Measurements from ENCODE around the gene SHKBP1. TPM values are rescaled to one million over a fixed set of nuclear protein-coding genes. Genes with fewer than 3 reads are reported as not detected.
A peak's percentile ranks its signal among the peaks of the same experiment; 100 is the strongest.
"Not testable (repeated sequence)": the region's sequence is repeated elsewhere in the genome, so short reads cannot be mapped to it uniquely, and the experiment has no call there.

SHKBP1 gene
- total and polyA plus RNA-seq, 7 experiments from 2014 or later = 92.8 to 218 (median 139) TPM

DNA sequence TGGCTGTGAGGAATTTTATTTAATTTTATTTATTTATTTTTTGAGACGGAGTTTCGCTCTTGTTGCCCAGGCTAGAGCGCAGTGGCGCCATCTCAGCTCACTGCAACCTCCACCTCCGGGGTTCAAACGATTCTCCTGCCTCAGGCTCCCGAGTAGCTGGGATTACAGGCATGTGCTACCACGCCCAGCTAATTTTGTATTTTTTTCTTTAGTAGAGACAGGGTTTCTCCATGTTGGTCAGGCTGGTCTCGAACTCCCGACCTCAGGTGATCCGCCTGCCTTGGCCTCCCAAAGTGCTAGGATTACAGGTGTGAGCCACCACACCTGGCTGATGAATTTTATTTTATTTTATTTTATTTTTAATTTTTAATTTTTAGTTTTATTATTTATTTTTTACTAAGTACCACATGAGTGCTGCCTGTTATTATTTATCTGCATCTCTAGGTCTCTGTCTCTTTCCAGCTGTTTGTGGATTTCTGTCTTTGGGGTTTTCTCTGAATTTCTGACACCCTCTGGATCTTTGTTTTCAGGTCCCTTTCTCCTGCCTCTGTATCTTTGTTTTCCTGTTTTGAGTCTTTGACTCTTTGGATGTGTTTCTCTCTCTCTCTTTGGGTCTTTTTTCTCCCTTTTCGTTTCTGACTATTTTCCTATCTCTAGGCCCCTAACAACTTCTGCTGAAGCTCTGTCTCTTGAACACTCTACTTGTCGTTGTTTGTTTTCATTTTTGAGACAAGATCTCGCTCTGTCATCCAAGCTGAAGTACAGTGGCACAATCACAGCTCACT, 47.9 kb downstream of the SHKBP1 start:
- H3K27ac ChIP-seq (ENCODE audit: low read depth, low read length); H3K4me3 ChIP-seq (ENCODE audit: low read length); CTCF ChIA-PET; H3K9me3 Mint-ChIP-seq; H3K4me1 ChIP-seq (ENCODE audit: control insufficient read depth in 2 of 2, insufficient read depth in 2 of 2, low read length in 2 of 2); H3K9me3 ChIP-seq (ENCODE audit: control insufficient read depth in 2 of 3, low read length in 3 of 3); H3K27me3 ChIP-seq (ENCODE audit: control insufficient read depth in 2 of 2, insufficient read depth in 2 of 2, low read length in 2 of 2); ATAC-seq; intact Hi-C loops (cut with micrococcal nuclease); H3K27me3 Mint-ChIP-seq; DNase-seq; H3K4me3 Mint-ChIP-seq: not testable (repeated sequence)
- peak overlapping the region in 5 of 9 donors; percentile 2 to 85 (median 34) for H3K27ac Mint-ChIP-seq
- peaks cover 0 to 47% (median 8%) of the 10 kb centered on the region in 3 experiments for H3K36me3 ChIP-seq (ENCODE audit: control insufficient read depth in 2 of 3, insufficient read depth in 3 of 3, low read length in 3 of 3)
- POLR2A ChIA-PET = interaction anchor here (1.2 kb wide), 1 partner anchor 21 kb away, joined by 3 read pairs; no protein-coding TSS in a partner anchor
- H3K36me3 Mint-ChIP-seq = peaks cover 10 to 30% (median 11%) of the 10 kb centered on the region in 5 donors
- peaks cover under 1 to 15% (median 4%) of the 10 kb centered on the region in 7 donors for H3K4me1 Mint-ChIP-seq

DNA sequence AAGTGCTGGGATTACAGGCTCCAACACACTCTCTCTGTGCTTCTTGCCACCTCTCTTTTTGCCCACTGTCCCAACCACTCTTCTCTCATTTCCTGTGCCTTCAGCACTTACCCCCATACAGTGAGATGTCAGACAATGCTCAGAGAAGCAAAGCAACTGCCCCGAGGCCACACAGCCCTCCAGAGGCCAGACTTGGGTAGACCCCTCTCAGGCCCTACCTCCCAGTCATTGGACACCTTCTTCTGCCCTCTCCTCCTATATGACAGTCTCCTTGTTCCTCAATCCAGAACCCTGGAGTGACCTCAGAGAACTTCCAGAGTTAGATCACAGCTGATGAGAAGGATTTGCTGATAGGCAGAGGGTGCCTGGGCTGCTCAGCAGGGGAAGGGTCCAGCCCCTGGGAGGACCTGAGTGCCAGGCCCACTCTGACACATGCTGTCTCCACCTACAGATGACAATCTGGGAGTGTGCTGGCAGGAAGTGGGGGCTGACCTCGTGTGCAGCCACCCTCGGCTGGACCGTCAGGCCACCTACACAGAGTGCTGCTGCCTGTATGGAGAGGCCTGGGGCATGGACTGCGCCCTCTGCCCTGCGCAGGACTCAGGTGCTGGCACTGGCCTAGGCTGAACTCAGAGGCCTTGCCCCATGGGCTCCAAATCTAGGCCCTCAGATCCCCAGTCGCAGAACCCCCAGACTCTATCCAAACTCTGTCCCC, 48.9 kb downstream of the SHKBP1 start:
- H3K9me3 Mint-ChIP-seq = no peaks in the 10 kb centered on the region
- peaks cover 0 to 45% (median 8%) of the 10 kb centered on the region in 3 experiments for H3K36me3 ChIP-seq (ENCODE audit: control insufficient read depth in 2 of 3, insufficient read depth in 3 of 3, low read length in 3 of 3)
- no peaks in the 10 kb centered on the region for H3K27me3 ChIP-seq (ENCODE audit: control insufficient read depth in 2 of 2, insufficient read depth in 2 of 2, low read length in 2 of 2)
- H3K36me3 Mint-ChIP-seq = peaks cover 10 to 31% (median 11%) of the 10 kb centered on the region in 5 donors
- ATAC-seq (no peak), DNase-seq (no peak)
- H3K4me1 Mint-ChIP-seq = peaks cover 3 to 16% (median 9%) of the 10 kb centered on the region in 7 donors
- no peaks in the 10 kb centered on the region for H3K9me3 ChIP-seq (ENCODE audit: control insufficient read depth in 2 of 3, low read length in 3 of 3)
- CTCF ChIA-PET = no interaction called here
- peak overlapping the region in 4 of 9 donors; percentile 26 to 70 (median 51) for H3K27ac Mint-ChIP-seq
- POLR2A ChIA-PET = interaction anchor here (1.0 kb wide), 1 partner anchor 24 kb away, joined by 3 read pairs; the partner anchor contains the start of gene LTBP4
- intact Hi-C loops (cut with micrococcal nuclease) = no loop called here
- H3K4me3 Mint-ChIP-seq = no peak overlapping the region
- H3K4me1 ChIP-seq (ENCODE audit: control insufficient read depth in 2 of 2, insufficient read depth in 2 of 2, low read length in 2 of 2) = no peaks in the 10 kb centered on the region
- H3K27ac ChIP-seq (ENCODE audit: low read depth, low read length) = no peak overlapping the region
- H3K27me3 Mint-ChIP-seq = no peaks in the 10 kb centered on the region
- no peak overlapping the region for H3K4me3 ChIP-seq (ENCODE audit: low read length)

DNA sequence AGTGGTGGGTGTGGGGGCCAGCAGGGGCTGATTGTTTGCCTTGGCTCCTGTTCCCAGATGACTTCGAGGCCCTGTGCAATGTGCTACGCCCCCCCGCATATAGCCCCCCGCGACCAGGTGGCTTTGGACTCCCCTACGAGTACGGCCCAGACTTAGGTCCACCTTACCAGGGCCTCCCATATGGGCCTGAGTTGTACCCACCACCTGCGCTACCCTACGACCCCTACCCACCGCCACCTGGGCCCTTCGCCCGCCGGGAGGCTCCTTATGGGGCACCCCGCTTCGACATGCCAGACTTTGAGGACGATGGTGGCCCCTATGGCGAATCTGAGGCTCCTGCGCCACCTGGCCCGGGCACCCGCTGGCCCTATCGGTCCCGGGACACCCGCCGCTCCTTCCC, 50.2 kb downstream of the SHKBP1 start:
- peak overlapping the region in 2 of 9 donors; percentile 19 to 28 for H3K27ac Mint-ChIP-seq
- intact Hi-C loops (cut with micrococcal nuclease) = no loop called here
- H3K36me3 Mint-ChIP-seq = peaks cover 10 to 25% (median 11%) of the 10 kb centered on the region in 5 donors
- peaks cover 3 to 15% (median 9%) of the 10 kb centered on the region in 7 donors for H3K4me1 Mint-ChIP-seq
- no peak overlapping the region for H3K27ac ChIP-seq (ENCODE audit: low read depth, low read length)
- no peaks in the 10 kb centered on the region for H3K9me3 ChIP-seq (ENCODE audit: control insufficient read depth in 2 of 3, low read length in 3 of 3)
- no peaks in the 10 kb centered on the region for H3K27me3 Mint-ChIP-seq
- H3K9me3 Mint-ChIP-seq = no peaks in the 10 kb centered on the region
- H3K4me3 ChIP-seq (ENCODE audit: low read length) = no peak overlapping the region
- no peak for ATAC-seq
- ChIA-PET POLR2A (interaction anchor here (0.6 to 0.7 kb wide), 2 partner anchors 34 to 75 kb away, joined by 3 read pairs; no protein-coding TSS in a partner anchor), CTCF (no interaction called here)
- no peaks in the 10 kb centered on the region for H3K27me3 ChIP-seq (ENCODE audit: control insufficient read depth in 2 of 2, insufficient read depth in 2 of 2, low read length in 2 of 2)
- H3K4me3 Mint-ChIP-seq = no peak overlapping the region
- H3K36me3 ChIP-seq (ENCODE audit: control insufficient read depth in 2 of 3, insufficient read depth in 3 of 3, low read length in 3 of 3) = peaks cover 0 to 36% (median 8%) of the 10 kb centered on the region in 3 experiments
- DNase-seq = no peak
- no peaks in the 10 kb centered on the region for H3K4me1 ChIP-seq (ENCODE audit: control insufficient read depth in 2 of 2, insufficient read depth in 2 of 2, low read length in 2 of 2)

DNA sequence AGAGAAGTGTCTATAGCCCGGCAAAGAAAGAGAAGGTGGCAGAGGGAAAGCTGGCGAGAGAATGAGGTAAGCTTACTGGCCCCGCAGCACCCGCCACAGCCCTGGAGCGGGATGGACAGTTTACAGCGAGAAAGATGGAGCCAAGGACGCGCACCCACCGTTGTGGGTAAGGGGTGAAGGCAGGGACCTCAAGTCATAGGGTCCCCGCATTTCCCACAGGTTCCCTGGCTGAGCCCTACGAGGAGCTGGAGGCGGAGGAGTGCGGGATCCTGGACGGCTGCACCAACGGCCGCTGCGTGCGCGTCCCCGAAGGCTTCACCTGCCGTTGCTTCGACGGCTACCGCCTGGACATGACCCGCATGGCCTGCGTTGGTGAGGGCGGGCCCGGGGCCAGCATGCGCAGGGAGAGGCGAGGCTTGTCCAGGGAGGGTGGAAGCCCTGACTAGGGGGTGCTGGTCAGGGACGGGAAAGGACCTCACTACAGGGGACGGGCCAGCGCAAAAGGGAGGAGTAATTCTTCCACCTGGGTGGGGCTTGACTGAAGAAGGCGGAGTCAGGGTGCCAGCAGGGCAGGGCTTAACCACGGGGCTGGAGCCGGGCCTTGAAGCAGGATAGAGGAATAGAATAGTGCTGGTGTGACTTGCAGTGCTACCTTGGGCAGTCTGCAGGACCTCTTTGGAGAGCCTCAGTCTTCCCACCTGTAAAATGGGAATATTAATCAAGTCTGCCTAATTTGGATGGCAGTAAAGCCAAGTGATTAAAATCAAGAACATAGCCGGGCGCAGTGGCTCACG, 51.0 kb downstream of the SHKBP1 start:
- peaks cover 10 to 25% (median 11%) of the 10 kb centered on the region in 5 donors for H3K36me3 Mint-ChIP-seq
- no peaks in the 10 kb centered on the region for H3K4me1 ChIP-seq (ENCODE audit: control insufficient read depth in 2 of 2, insufficient read depth in 2 of 2, low read length in 2 of 2)
- peak overlapping the region in 1 of 9 donors; percentile 1 for H3K27ac Mint-ChIP-seq
- ChIA-PET POLR2A (interaction anchor here (0.7 kb wide), 1 partner anchor 34 kb away, joined by 3 read pairs; no protein-coding TSS in a partner anchor), CTCF (no interaction called here)
- intact Hi-C loops (cut with micrococcal nuclease) = no loop called here
- no peak for ATAC-seq
- DNase-seq = no peak
- H3K9me3 ChIP-seq (ENCODE audit: control insufficient read depth in 2 of 3, low read length in 3 of 3) = no peaks in the 10 kb centered on the region
- H3K4me1 Mint-ChIP-seq = peaks cover 3 to 15% (median 9%) of the 10 kb centered on the region in 7 donors
- no peaks in the 10 kb centered on the region for H3K27me3 Mint-ChIP-seq
- H3K36me3 ChIP-seq (ENCODE audit: control insufficient read depth in 2 of 3, insufficient read depth in 3 of 3, low read length in 3 of 3) = peaks cover 0 to 29% (median 8%) of the 10 kb centered on the region in 3 experiments
- H3K27ac ChIP-seq (ENCODE audit: low read depth, low read length) = no peak overlapping the region
- no peak overlapping the region for H3K4me3 Mint-ChIP-seq
- no peaks in the 10 kb centered on the region for H3K27me3 ChIP-seq (ENCODE audit: control insufficient read depth in 2 of 2, insufficient read depth in 2 of 2, low read length in 2 of 2)
- no peaks in the 10 kb centered on the region for H3K9me3 Mint-ChIP-seq
- no peak overlapping the region for H3K4me3 ChIP-seq (ENCODE audit: low read length)

DNA sequence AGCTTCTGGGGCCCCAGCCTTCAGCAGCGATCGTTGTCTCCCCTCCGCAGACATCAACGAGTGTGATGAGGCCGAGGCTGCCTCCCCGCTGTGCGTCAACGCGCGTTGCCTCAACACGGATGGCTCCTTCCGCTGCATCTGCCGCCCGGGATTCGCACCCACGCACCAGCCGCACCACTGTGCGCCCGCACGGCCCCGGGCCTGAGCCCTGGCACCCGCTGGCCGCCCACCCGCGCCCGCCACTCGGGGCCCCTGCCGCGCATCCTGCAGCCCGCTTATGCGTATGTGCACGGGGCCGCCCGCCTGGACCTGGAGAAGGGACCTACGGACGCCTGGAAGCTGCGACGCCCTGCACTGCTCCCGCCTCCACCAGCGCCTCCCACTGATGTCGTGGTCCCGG, 52.7 kb downstream of the SHKBP1 start:
- intact Hi-C loops (cut with micrococcal nuclease) = no loop called here
- H3K27me3 ChIP-seq (ENCODE audit: control insufficient read depth in 2 of 2, insufficient read depth in 2 of 2, low read length in 2 of 2) = no peaks in the 10 kb centered on the region
- ATAC-seq = no peak
- ChIA-PET CTCF (no interaction called here), POLR2A (no interaction called here)
- H3K27ac ChIP-seq (ENCODE audit: low read depth, low read length) = no peak overlapping the region
- H3K9me3 ChIP-seq (ENCODE audit: control insufficient read depth in 2 of 3, low read length in 3 of 3) = no peaks in the 10 kb centered on the region
- peaks cover 6 to 18% (median 15%) of the 10 kb centered on the region in 7 donors for H3K4me1 Mint-ChIP-seq
- peaks cover 3% of the 10 kb centered on the region in 2 donors for H3K4me1 ChIP-seq (ENCODE audit: control insufficient read depth in 2 of 2, insufficient read depth in 2 of 2, low read length in 2 of 2)
- peak overlapping the region in 1 of 10 donors; percentile 6 for H3K4me3 Mint-ChIP-seq
- H3K9me3 Mint-ChIP-seq = no peaks in the 10 kb centered on the region
- H3K36me3 Mint-ChIP-seq = peaks cover 9 to 20% (median 11%) of the 10 kb centered on the region in 5 donors
- H3K36me3 ChIP-seq (ENCODE audit: control insufficient read depth in 2 of 3, insufficient read depth in 3 of 3, low read length in 3 of 3) = peaks cover 0 to 14% (median 8%) of the 10 kb centered on the region in 3 experiments
- peaks cover 0 to 8% (median 0%) of the 10 kb centered on the region in 5 donors for H3K27me3 Mint-ChIP-seq
- DNase-seq = no peak
- no peak overlapping the region for H3K4me3 ChIP-seq (ENCODE audit: low read length)
- H3K27ac Mint-ChIP-seq = peak overlapping the region in 4 of 9 donors; percentile 63 to 85 (median 69)

DNA sequence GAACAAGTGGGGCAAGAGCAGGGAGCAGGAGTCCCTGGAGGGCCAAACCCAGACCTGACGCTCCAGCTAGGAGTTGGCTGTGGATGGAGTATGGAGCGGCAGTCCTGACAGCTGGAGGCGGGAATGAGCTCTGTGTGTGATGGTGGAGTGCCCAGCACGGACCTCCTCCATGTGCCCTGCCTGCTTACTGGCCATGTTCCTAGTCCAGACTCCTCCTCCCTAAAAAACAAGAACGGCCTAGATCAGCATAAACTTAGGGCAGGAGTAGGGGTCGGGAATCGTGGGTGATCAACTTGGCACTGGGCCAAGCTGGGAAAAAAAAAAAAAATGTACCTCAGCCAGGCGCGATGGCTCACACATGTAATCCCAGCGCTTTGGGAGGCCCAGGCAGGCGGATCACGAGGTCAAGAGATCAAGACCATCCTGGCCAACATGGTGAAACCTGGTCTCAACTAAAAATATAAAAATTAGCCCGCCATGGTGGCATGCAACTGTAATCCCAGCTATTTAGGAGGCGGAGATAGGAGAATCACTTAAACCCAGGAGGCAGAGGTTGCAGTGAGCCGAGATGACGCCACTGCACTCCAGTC, 54.0 kb downstream of the SHKBP1 start:
- H3K36me3 Mint-ChIP-seq = peaks cover 2 to 11% (median 10%) of the 10 kb centered on the region in 5 donors
- no peaks in the 10 kb centered on the region for H3K9me3 Mint-ChIP-seq
- ATAC-seq = no peak

More for the DNA sequence above, 54.0 kb downstream of the SHKBP1 start:
- no peak for DNase-seq
- peaks cover 4 to 5% of the 10 kb centered on the region in 2 donors for H3K4me1 ChIP-seq (ENCODE audit: control insufficient read depth in 2 of 2, insufficient read depth in 2 of 2, low read length in 2 of 2)
- Mint-ChIP-seq H3K27ac (peak overlapping the region in 3 of 9 donors; percentile 33 to 71 (median 43)), H3K4me1 (peaks cover 7 to 19% (median 16%) of the 10 kb centered on the region in 7 donors), H3K27me3 (peaks cover 0 to 15% (median 0%) of the 10 kb centered on the region in 5 donors), H3K4me3 (no peak overlapping the region)
- POLR2A ChIA-PET = no interaction called here
- intact Hi-C loops (cut with micrococcal nuclease) = no loop called here
- CTCF ChIA-PET = no interaction called here
- no peak overlapping the region for H3K4me3 ChIP-seq (ENCODE audit: low read length)
- peaks cover 0 to 11% (median 5%) of the 10 kb centered on the region in 3 experiments for H3K36me3 ChIP-seq (ENCODE audit: control insufficient read depth in 2 of 3, insufficient read depth in 3 of 3, low read length in 3 of 3)
- H3K27ac ChIP-seq (ENCODE audit: low read depth, low read length) = no peak overlapping the region
- no peaks in the 10 kb centered on the region for H3K9me3 ChIP-seq (ENCODE audit: control insufficient read depth in 2 of 3, low read length in 3 of 3)
- H3K27me3 ChIP-seq (ENCODE audit: control insufficient read depth in 2 of 2, insufficient read depth in 2 of 2, low read length in 2 of 2) = no peaks in the 10 kb centered on the region
